ENCODE data around the gene NAALADL1.
"Not testable (repeated sequence)": the region's sequence is repeated elsewhere in the genome, so short reads cannot be mapped to it uniquely, and the experiment has no call there.

Gene NAALADL1

DNA sequence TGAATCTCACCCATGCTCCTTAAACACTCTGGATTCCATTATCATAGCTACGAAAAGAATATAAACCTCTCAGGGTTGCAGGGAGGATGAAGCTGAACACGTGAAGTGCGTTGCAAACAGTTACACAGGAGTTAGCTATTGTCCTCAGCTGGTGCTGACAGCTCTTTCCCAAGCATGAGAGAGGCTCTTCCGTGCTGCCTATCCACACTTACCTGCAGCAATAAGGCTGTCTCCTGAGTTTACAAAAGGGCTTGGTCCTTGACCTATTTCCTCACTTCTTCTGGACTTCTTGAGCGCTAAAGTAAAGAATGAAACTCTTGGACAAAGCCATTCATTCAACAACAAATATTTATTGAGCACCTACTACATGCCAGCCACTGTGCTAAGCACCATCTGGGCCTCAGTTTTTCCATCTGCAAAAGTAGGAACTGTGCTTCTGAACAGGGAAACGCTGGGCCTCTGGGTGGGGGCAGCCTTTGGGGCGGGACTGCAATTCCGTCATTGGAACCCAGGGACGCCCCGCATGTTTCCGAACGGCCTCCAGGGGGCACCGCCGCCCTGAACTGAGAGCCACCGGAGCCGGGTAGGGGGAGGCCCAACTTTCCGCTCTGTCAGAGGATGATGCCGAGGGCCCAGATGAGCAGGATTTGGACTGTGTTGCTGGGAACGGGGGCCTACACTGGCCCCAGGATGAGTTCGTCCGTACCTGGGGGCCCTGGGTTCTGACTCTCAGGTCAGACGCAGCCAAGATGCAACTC, 45.0 kb downstream of the NAALADL1 start:
- peak; percentile 87 for DNase-seq

DNA sequence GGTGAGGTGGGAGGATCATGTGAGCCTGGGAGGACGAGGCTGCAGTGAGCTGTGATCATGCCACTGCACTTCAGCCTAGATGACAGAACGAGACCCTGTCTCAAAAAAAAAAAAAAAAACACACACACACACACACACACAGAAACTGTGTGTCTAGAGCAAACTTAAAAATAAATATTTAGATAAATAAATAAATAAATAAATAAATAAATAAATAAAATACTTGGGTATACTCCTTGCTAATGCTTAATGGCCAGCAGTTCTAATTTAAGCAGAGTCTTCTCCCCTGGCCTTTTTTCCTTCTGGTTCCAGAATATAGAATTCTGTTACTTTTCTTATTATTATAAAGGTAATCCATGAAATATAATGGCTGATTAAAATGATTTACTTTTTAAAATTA, 49.5 kb downstream of the NAALADL1 start:
- no peak for DNase-seq

DNA sequence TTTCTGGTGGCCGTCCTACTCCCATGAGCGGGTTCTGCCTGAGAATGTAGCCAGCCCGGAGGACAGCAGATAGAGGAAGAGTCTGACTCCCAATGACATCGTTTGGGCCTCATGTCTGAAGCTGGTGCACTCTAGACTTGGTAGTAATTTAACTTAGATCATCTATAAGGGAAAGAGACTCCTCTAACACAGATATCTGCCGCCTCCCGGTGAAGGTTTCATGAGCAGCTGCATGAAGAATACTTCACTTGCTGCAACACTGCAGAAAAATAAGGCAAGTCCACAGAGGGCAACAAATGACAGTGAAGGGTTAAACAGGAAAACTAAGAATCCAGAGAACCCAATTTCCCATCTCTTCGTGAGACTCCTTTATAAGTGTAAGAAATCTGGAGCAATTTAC, 50.3 kb downstream of the NAALADL1 start:
- no peak for DNase-seq

DNA sequence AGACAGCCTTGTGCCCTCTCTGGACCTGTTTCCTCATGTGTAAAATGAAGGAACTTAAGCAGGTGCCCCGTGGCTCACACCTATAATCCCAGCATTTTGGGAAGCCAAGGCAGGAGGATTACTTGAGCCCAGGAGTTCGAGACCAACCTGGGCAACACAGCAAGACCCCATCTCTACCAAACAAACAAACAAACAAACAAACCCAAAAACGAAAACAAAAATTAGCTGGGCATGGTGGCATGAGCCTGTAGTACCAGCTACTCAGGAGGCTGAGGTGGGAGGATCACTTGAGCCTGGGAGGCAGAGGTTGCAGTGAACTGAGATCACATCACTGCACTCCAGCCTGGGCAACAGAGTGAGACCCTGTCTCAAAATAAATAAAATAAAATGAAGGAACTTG, 54.4 kb downstream of the NAALADL1 start:
- DNase-seq, result not testable (repeated sequence)

DNA sequence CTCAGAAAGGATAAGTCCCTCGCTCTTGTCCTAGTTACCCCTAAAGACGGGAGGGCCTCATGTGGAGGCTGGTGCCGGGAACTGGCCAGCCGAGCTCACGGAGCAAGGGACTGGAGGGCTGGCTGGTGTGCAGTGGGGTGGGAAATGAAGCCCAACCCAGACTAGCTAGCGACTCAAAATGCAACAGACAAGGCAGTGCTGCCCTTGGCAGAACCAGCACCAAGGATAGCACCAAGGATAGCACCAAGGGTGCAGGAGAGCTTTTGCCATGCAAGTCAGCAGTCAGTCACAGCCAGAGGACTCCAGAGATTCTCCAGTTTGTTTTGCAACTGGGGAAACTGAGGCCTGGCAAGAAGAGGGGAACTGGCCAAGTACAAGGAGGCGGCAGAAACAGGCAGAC, 55.1 kb downstream of the NAALADL1 start:
- no peak for DNase-seq

DNA sequence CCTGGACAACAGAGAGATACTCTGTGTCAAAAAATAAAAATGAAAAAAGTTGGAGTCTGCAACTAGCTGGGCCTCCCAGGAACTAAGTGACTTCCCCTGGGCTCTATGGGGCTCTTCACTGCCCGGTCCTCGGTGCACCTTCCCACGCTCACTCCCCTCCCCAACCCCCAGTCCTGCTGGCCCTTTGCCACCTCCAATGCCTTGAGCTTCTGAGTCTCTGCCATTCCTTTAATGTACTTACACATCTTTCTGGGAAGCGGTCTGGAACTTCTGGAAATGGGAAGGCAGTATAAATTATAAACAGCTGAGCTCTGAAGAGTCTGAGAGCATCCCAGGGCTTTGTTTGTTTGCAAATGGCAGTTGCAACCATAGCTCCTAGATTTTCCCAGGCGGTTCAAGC, 55.6 kb downstream of the NAALADL1 start:
- no peak for DNase-seq

DNA sequence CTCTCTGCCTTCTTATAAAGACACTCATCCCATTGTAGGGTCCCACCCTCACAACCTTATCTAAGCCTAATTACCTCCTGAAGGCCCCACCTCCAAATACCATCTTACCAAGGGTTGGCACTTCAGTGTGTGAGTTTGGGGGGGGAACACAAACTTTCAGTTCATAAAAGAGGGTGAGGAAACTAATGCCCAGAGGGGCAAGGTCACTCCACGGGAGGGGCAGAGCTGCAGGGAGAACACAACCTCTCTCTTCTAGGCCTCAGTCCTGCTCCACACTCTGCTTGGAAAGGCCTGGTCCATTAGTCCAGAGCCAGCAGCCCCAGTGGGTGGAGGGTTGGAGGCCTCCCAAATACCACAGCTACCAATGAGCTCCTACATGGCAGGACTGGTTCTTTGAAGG, 58.9 kb downstream of the NAALADL1 start:
- no peak for DNase-seq

DNA sequence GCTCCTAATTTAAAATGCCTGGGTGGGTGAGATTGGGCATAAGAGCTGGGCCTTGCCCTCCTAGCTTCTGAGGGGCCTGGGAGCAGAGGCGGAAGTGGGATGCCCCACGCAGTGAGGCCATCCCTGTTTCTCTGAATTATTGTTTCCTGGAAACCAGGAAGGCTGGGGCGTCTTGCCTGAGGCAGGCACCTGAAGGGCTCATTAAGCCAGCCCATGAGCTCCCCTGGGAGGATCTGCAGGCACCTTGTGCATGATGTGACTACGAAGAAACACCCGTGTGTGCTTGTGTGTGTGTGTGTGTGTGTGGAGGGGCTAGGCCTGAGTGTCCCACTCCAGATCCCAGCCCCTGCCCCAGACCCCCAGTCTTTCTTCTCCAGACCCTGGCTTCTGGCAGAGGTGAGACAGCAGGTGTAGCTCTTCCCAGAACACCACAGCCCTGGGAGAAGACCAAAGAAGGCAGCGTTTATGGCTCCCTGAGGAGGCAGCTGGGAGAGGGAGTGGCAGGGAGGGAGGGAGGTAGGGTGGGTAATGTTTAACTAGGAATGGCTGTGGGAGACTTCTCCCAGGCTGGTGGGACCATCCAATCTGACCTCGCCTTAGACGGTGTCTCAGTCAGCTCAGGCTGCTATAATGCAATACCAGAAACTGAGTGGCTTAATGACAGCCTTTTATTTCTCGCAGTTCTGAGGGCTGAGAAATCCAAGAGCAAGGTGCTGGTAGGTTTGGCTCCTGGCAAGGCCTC, 59.5 kb downstream of the NAALADL1 start:
- peak; percentile 67 for DNase-seq

DNA sequence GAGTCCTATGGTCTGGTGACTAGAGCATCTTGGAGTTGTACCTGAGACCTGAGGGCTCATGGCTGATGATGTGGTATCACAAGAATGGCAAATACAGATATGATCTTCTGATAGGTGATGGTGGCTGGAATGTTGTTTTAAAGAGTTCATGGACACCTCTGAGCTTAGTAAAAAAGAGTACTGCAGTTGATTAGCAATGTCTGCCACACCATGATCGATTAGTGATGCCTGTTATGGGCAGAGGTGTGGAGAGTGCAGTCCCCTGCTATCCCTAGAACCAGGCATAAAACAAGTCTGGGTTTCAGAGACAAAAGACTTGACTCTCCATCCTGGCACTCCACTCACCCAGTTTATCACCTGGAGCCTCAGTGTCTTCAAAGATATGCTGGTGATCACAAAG, 60.2 kb downstream of the NAALADL1 start:
- DNase-seq, result no peak

DNA sequence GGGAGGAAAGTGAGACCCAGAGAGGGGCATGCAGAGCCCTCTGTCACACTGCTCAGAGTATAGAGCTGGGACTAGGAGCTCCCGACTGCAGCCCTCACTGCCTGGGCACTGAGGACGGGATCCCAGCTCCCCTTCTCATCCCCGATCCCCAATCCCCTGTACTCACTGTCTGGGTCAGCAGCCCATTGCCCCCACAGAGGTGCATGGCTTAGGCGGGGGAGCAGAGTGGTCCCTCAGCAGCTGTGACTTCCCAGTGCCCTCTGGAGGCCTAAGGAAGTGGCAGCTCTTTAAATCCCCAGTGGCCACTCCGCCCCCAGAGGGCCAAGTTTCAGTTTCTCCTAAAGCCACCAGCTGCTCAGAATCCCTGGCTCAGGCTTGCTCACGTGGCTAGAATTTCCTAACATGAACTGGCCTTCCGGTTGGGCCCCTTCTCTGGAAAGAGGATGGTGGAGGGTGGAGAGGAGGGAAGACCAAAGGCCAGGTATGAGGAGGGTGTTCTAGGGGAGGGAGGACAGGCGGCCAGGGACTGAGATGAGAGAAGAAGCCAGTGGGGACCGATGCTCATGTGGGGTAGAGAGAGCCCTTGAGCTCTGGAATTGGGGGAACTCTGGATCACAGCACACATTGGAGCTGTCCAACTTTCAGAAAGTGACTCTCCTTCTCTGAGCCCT, 61.5 kb downstream of the NAALADL1 start, which contains the start of gene BATF2:
Gene BATF2, minus strand, starts transcription at position 262 of the 671 bp plus-strand sequence. Its CDS starts 57 bp downstream, at position 205.
- DNase-seq, result peak; percentile 67

DNA sequence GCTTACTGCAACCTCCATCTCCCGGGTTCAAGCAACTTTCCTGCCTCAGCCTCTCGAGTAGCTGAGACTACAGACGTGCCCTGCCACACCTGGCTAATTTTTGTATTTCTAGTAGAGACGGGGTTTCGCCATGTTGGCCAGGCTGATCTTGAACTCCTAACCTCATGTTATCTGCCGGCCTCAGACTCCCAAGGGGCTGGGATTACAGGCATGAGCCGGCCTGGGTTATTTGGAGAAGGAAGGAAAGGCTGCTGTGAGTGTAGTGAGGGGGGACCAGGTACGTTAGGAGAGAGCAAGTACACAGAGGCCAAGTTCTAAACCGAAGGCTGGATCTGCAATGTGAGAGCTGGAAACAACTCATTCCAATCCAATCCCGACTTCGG, 62.0 kb downstream of the NAALADL1 start:
- no peak for DNase-seq
